ENCODE measurements around the gene NCOA5.

GRCh38 chr20:46055269-46055668 lies 34.5 kb downstream of the NCOA5 start:
- TF ChIP-seq CTCF (IDR thresholded peaks at IDR 0.05) (no peak), EP300 (IDR thresholded peaks at IDR 0.05) (no peak), POLR2AphosphoS5 (IDR thresholded peaks at IDR 0.05) (no peak), POLR2A (IDR thresholded peaks at IDR 0.05) (no peak)
